HepG2 (cell line): ENCODE measurements around the gene CHN1. TPM values are rescaled to one million over a fixed set of nuclear protein-coding genes. Genes with fewer than 3 reads are reported as not detected.

Source experiments
- ATAC-seq: fragments of 200-7000 bp; cut with Tn5 transposase; 3 replicates; pipeline ENCODE4 v1.9.1; 2020; ENCODE audit warnings: mild to moderate bottlenecking, moderate library complexity
- BruUV-seq: library from RNA; stranded (reverse); fragments of 400-500 nt; replicated peaks from 2 replicates; lab custom pipeline; 2021; lab: Mats Ljungman, UMichigan
- CTCF ChIA-PET: fragments of 300-600 bp; formaldehyde crosslinking; extraction: SDS; loops from one replicate; lab custom pipeline; 2021; ENCODE audit warnings: low total read pairs, inconsistent platforms, low intra/inter-chr PET ratio; lab: Yijun Ruan, JAX
- POLR2A ChIA-PET: fragments of 350-600 bp; sonication (Branson Sonifier 250); formaldehyde crosslinking; loops from one replicate; lab custom pipeline; 2020; ENCODE audit warnings: antibody characterized with exemption, inconsistent platforms; lab: Yijun Ruan, JAX
- DNase-seq: peaks from one replicate; pipeline ENCODE4 v3.0.0-alpha.2; 2015; ENCODE audit warnings: low spot score
- FAIRE-seq: peaks from 3 replicates; lab custom pipeline; 2011; peaks lifted over from hg19 to GRCh38; lab: Jason Lieb, UNC
- H2AFZ ChIP-seq: one replicate; pipeline ENCODE4 v1.6.1; 2011; ENCODE audit warnings: low read length, inconsistent platforms
- H3K27ac ChIP-seq: fragments of 300-600 bp; 3 replicates; pipeline ENCODE4 v1.8.0; 2011; ENCODE audit warnings: mixed run types, mild to moderate bottlenecking, mixed read lengths, low read length, inconsistent platforms; ENCODE audit not compliant: insufficient read depth; ENCODE audit errors: extremely low read length
- H3K27me3 ChIP-seq, 2 experiments: fragments of 200-600 bp in 1 of 2; 2 replicates in 1 of 2; 3 replicates in 1 of 2; pipeline versions ENCODE4 v1.6.0 to v1.8.0; 2011; ENCODE audit warnings: low read length in 2 of 2, mild to moderate bottlenecking in 2 of 2, moderate library complexity in 2 of 2, inconsistent platforms in 1 of 2; ENCODE audit not compliant: insufficient read depth in 2 of 2, control insufficient read depth in 1 of 2
- H3K36me3 ChIP-seq, 2 experiments: fragments of 200-600 bp in 1 of 2; replicated peaks in 1 of 2; 2 replicates in 1 of 2; 3 replicates in 1 of 2; pipeline versions ENCODE4 v1.5.1 to v1.8.0; 2011; ENCODE audit warnings: low read length in 2 of 2, inconsistent platforms in 1 of 2; ENCODE audit not compliant: insufficient read depth in 2 of 2, control insufficient read depth in 1 of 2
- H3K4me1 ChIP-seq: 2 replicates; pipeline ENCODE4 v1.5.1; 2012; ENCODE audit warnings: low read length, inconsistent platforms; ENCODE audit not compliant: insufficient read depth
- H3K4me2 ChIP-seq: 2 replicates; pipeline ENCODE4 v1.6.0; 2011; ENCODE audit warnings: low read depth, low read length, inconsistent platforms
- H3K4me3 ChIP-seq, 3 experiments: fragments of 200-600 bp in 1 of 3; sonication (generic), shearing (Covaris generic) in 1 of 3; replicated peaks in 1 of 3; 2 replicates each; pipeline ENCODE4 v1.5.1; 2011 to 2016; ENCODE audit warnings: low read length in 3 of 3, inconsistent platforms in 2 of 3, low read depth in 2 of 3, mild to moderate bottlenecking in 2 of 3, control low read depth in 1 of 3, mixed read lengths in 1 of 3; ENCODE audit not compliant: insufficient read depth in 1 of 3
- H3K79me2 ChIP-seq: one replicate; pipeline ENCODE4 v1.6.1; 2011; ENCODE audit warnings: low read length, inconsistent platforms; ENCODE audit not compliant: insufficient read depth
- H3K9ac ChIP-seq: 2 replicates; pipeline ENCODE4 v1.6.0; 2011; ENCODE audit warnings: mild to moderate bottlenecking, low read depth, low read length, inconsistent platforms; ENCODE audit not compliant: insufficient read depth
- H3K9me3 ChIP-seq: 2 replicates; pipeline ENCODE4 v1.5.1; 2012; ENCODE audit warnings: mild to moderate bottlenecking, low read length
- H4K20me1 ChIP-seq: 2 replicates; pipeline ENCODE4 v1.6.0; 2011; ENCODE audit warnings: inconsistent platforms, mild to moderate bottlenecking, low read length, moderate library complexity; ENCODE audit not compliant: insufficient read depth
- BCL6 ChIP-seq: IDR thresholded peaks from 2 replicates; pipeline ENCODE4 v1.6.1; 2016; ENCODE audit warnings: missing genetic modification reagents, missing compliant biosample characterization
- EP300 ChIP-seq, 3 experiments: sonication (generic) in 1 of 3; formaldehyde crosslinking in 1 of 3; IDR thresholded peaks; 2 replicates each; pipeline versions ENCODE4 v1.5.1 to v1.6.1; 2011 to 2020; ENCODE audit warnings: low read depth in 2 of 3, low read length in 2 of 3, borderline replicate concordance in 1 of 3, improper control_type of control experiment in 1 of 3, mild to moderate bottlenecking in 1 of 3, missing genetic modification reagents in 1 of 3, moderate library complexity in 1 of 3
- JUN ChIP-seq: sonication (generic); formaldehyde crosslinking; IDR thresholded peaks from 2 replicates; pipeline ENCODE4 v1.4.0; 2020; ENCODE audit warnings: mild to moderate bottlenecking, missing genetic modification reagents
- RCOR2 ChIP-seq: IDR thresholded peaks from 2 replicates; pipeline ENCODE4 v1.6.1; 2016; ENCODE audit warnings: missing biosample characterization, missing genetic modification reagents
- RFX3 ChIP-seq: IDR thresholded peaks from 2 replicates; pipeline ENCODE4 v1.6.1; 2016; ENCODE audit warnings: missing biosample characterization, missing genetic modification reagents
- SATB2 ChIP-seq: sonication (generic); formaldehyde crosslinking; IDR thresholded peaks from 2 replicates; pipeline ENCODE4 v1.5.0; 2020; ENCODE audit warnings: missing genetic modification reagents
- SOX5 ChIP-seq: IDR thresholded peaks from 2 replicates; pipeline ENCODE4 v1.6.1; 2016; ENCODE audit warnings: borderline replicate concordance
- ZNF350 ChIP-seq: sonication (generic); formaldehyde crosslinking; IDR thresholded peaks from 2 replicates; pipeline ENCODE4 v1.4.0; 2020; ENCODE audit warnings: mild to moderate bottlenecking, low read depth, missing genetic modification reagents, borderline replicate concordance
- ZNF761 ChIP-seq: sonication (generic); formaldehyde crosslinking; conservative IDR thresholded peaks from 2 replicates; pipeline ENCODE4 v1.4.0; 2020; ENCODE audit warnings: mild to moderate bottlenecking, missing genetic modification reagents
- WGBS: methylation state at CpG from one replicate; pipeline ENCODE4 v1.1.6; 2017; ENCODE audit warnings: low lambda C conversion rate; 5-methylcytosine and 5-hydroxymethylcytosine counted together
- in situ Hi-C: cut with HindIII; loops from 2 replicates; pipeline ENCODE4 v1.10.0; 2017; ENCODE audit warnings: low pct_unique_long_range_greater_than_20kb; ENCODE audit not compliant: extremely low pct_ligation_motif_present
- intact Hi-C: fragments of 100-400 bp; cut with micrococcal nuclease; formaldehyde crosslinking; loops from one replicate; pipeline ENCODE4 v1.10.0; 2022; ENCODE audit not compliant: unreplicated experiment
- polyA plus RNA-seq, 8 experiments: library from polyadenylated mRNA; depleted of rRNA in 3 of 8; stranded (reverse) in 7 of 8; unstranded in 1 of 8; fragments of >200 nt; fragmentation: Illumina TruSeq in 4 of 8; extraction: Trizol in 4 of 8; gene quantifications; 2 replicates each; pipeline versions ENCODE4 v1.2.1 to v1.2.3, GENCODE V29; 2011 to 2016; ENCODE audit warnings: low read depth in 4 of 8, missing spikeins in 1 of 8, mixed read lengths in 1 of 8; ENCODE audit not compliant: insufficient read depth in 1 of 8
- total RNA-seq, 5 experiments: library from RNA; depleted of rRNA; stranded (reverse); fragments of >200 nt; fragmentation: Illumina TruSeq; extraction: Trizol; gene quantifications; 2 replicates each; pipeline ENCODE4 v1.2.3, GENCODE V29; 2016; ENCODE audit warnings: low read depth in 1 of 5
- TF ChIP-seq, protein P1 (sequence below): IDR thresholded peaks from 2 replicates; pipeline ENCODE4 v1.6.1; 2018; ENCODE audit warnings: missing genetic modification reagents, mild to moderate bottlenecking, missing compliant biosample characterization
- TF ChIP-seq, protein P2 (sequence below): sonication (generic); formaldehyde crosslinking; IDR thresholded peaks from 2 replicates; pipeline ENCODE4 v1.4.0; 2020; ENCODE audit warnings: mild to moderate bottlenecking, missing genetic modification reagents
- TF ChIP-seq, protein P3 (sequence below): sonication (generic); formaldehyde crosslinking; IDR thresholded peaks from 2 replicates; pipeline ENCODE4 v1.4.0; 2020; ENCODE audit warnings: missing genetic modification reagents, borderline replicate concordance

The CHN1 gene
- total and polyA plus RNA-seq, 2 of the 13 experiments (the other 11 are each of a cell fraction or from before 2014, with no cell fraction given), result 2.8 to 3.5 TPM

DNA sequence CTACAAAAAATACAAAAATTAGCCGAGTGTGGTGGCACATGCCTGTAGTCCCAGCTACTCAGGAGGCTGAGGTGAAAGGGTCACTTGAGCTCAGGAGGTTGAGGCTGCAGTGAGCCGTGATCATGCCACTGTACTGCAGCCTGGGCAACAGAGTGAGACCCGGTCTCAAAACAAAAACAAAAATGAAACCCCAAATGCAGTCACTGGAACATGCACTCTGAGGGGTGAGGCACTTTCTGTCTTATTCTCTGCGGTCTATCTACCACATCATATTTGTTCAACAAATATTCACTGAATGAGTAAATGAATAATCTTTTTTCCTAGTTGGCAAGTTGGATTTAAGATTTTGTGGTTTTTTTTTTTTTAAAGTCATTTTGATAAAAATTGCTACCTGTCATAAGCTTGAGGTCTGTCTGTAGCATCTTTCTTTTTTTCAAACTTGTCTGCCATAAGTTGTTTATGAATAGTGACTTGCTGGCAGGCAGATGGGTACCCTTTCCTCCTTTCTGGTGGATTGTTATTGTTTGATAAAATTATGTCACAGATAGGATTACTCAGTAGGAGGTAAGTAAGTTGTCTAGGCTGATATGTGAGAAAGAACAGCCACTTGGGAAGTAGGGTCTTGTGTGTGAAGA is 252.7 kb downstream of the CHN1 start:
- Histone ChIP-seq H2AFZ (no peak overlapping the region), H3K27me3 (peaks cover 0 to 25% of the 10 kb centered on the region in 2 experiments; a peak in 4 of 5 replicates), H3K79me2 (no peaks in the 10 kb centered on the region), H3K9ac (no peak overlapping the region), H3K27ac (no peak overlapping the region), H3K4me1 (no peaks in the 10 kb centered on the region), H3K9me3 (no peaks in the 10 kb centered on the region), H3K4me3 (no peak overlapping the region), H4K20me1 (no peaks in the 10 kb centered on the region), H3K4me2 (no peak overlapping the region), H3K36me3 (no peaks in the 10 kb centered on the region)
- BruUV-seq, result no TSS peak
- FAIRE-seq, result no peak
- intact Hi-C loops (no loop called here), in situ Hi-C loops (no loop called here)
- ATAC-seq, result no peak
- ChIA-PET CTCF (no interaction called here), POLR2A (no interaction called here)
- DNase-seq, result no peak
- WGBS, result 11% methylated on average over 4 of the region's 4 CpGs
- TF ChIP-seq BCL6 (CRISPR knock-in tag) (no peak), RCOR2 (CRISPR knock-in tag) (no peak), SOX5 (CRISPR knock-in tag) (no peak)
- TF ChIP-seq, protein P1, sequence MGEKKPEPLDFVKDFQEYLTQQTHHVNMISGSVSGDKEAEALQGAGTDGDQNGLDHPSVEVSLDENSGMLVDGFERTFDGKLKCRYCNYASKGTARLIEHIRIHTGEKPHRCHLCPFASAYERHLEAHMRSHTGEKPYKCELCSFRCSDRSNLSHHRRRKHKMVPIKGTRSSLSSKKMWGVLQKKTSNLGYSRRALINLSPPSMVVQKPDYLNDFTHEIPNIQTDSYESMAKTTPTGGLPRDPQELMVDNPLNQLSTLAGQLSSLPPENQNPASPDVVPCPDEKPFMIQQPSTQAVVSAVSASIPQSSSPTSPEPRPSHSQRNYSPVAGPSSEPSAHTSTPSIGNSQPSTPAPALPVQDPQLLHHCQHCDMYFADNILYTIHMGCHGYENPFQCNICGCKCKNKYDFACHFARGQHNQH, result no peak

DNA sequence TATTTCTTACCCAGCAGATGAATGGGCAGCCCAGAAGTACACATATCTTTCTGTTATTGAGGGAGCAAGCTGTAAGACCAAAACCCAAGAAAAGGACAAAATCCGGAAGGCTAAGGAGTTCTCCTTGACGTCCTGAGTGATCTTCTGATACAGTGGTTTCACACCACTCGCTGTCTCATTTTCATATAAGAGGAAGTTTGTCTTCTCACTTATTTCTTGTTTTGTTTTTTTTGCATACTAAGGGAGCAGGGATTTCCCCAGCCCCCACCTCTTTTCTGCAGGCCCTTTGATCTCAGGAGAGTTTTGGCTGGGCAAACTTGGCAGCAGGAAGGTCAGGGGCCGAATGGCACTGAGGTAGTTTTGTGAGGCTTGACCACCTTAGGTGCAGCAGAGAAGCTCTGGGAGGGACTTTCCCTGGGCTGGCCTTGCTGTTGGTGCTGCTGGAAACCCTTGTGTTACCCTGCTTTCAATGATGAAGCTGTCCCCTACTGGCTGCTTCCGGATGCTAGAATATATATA is 254.2 kb downstream of the CHN1 start:
- no peak overlapping the region for H3K4me2 ChIP-seq
- ChIA-PET POLR2A (no interaction called here), CTCF (no interaction called here)
- no peak overlapping the region for H3K9ac ChIP-seq
- DNase-seq (no peak), ATAC-seq (no peak), FAIRE-seq (no peak)
- no peak overlapping the region for H3K4me3 ChIP-seq
- WGBS, result 39% methylated on average over 5 of the region's 5 CpGs
- peaks cover 0 to 35% of the 10 kb centered on the region in 2 experiments; a peak in 3 of 5 replicates for H3K27me3 ChIP-seq
- H3K4me1 ChIP-seq, result no peaks in the 10 kb centered on the region
- H3K36me3 ChIP-seq, result no peaks in the 10 kb centered on the region
- no TSS peak for BruUV-seq
- intact Hi-C loops (no loop called here), in situ Hi-C loops (no loop called here)
- no peak overlapping the region for H3K27ac ChIP-seq
- no peaks in the 10 kb centered on the region for H3K79me2 ChIP-seq
- H3K9me3 ChIP-seq, result no peaks in the 10 kb centered on the region
- H2AFZ ChIP-seq, result no peak overlapping the region
- H4K20me1 ChIP-seq, result no peaks in the 10 kb centered on the region
- TF ChIP-seq ZNF350 (no peak), ZNF761 (CRISPR knock-in tag) (no peak), EP300 (IDR thresholded peaks at IDR 0.05; ENCODE audit: low read depth in 2 of 2, low read length in 2 of 2) (no peak), EP300 (CRISPR knock-in tag; IDR thresholded peaks at IDR 0.05; ENCODE audit: borderline replicate concordance) (no peak), RFX3 (CRISPR knock-in tag) (no peak), JUN (CRISPR knock-in tag) (no peak), SATB2 (CRISPR knock-in tag) (no peak)
- TF ChIP-seq, protein P2, sequence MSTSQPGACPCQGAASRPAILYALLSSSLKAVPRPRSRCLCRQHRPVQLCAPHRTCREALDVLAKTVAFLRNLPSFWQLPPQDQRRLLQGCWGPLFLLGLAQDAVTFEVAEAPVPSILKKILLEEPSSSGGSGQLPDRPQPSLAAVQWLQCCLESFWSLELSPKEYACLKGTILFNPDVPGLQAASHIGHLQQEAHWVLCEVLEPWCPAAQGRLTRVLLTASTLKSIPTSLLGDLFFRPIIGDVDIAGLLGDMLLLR (CRISPR knock-in tag), result no peak
- TF ChIP-seq, protein P3, sequence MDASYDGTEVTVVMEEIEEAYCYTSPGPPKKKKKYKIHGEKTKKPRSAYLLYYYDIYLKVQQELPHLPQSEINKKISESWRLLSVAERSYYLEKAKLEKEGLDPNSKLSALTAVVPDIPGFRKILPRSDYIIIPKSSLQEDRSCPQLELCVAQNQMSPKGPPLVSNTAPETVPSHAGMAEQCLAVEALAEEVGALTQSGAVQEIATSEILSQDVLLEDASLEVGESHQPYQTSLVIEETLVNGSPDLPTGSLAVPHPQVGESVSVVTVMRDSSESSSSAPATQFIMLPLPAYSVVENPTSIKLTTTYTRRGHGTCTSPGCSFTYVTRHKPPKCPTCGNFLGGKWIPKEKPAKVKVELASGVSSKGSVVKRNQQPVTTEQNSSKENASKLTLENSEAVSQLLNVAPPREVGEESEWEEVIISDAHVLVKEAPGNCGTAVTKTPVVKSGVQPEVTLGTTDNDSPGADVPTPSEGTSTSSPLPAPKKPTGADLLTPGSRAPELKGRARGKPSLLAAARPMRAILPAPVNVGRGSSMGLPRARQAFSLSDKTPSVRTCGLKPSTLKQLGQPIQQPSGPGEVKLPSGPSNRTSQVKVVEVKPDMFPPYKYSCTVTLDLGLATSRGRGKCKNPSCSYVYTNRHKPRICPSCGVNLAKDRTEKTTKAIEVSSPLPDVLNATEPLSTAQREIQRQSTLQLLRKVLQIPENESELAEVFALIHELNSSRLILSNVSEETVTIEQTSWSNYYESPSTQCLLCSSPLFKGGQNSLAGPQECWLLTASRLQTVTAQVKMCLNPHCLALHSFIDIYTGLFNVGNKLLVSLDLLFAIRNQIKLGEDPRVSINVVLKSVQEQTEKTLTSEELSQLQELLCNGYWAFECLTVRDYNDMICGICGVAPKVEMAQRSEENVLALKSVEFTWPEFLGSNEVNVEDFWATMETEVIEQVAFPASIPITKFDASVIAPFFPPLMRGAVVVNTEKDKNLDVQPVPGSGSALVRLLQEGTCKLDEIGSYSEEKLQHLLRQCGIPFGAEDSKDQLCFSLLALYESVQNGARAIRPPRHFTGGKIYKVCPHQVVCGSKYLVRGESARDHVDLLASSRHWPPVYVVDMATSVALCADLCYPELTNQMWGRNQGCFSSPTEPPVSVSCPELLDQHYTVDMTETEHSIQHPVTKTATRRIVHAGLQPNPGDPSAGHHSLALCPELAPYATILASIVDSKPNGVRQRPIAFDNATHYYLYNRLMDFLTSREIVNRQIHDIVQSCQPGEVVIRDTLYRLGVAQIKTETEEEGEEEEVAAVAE (CRISPR knock-in tag), result no peak
